Esophagus (tissue), 2 donors: ENCODE results near the gene IL1RL1. TPM values are rescaled to one million over a fixed set of nuclear protein-coding genes. Genes with fewer than 3 reads are reported as not detected.

Source experiments
- H3K27ac ChIP-seq, 2 donors: one replicate each; pipeline ENCODE4 v1.5.1; 2013; ENCODE audit warnings: low read depth in 2 of 2, mild to moderate bottlenecking in 2 of 2, inconsistent platforms in 1 of 2, low read length in 1 of 2, moderate library complexity in 1 of 2
- H3K27me3 ChIP-seq, 2 donors: one replicate each; pipeline ENCODE4 v1.6.1; 2013; ENCODE audit warnings: low read length in 2 of 2, control low read depth in 1 of 2, mild to moderate bottlenecking in 1 of 2; ENCODE audit not compliant: insufficient read depth in 2 of 2, control insufficient read depth in 1 of 2
- H3K36me3 ChIP-seq, 2 donors: one replicate each; pipeline ENCODE4 v1.6.1; 2013; ENCODE audit warnings: low read length in 1 of 2; ENCODE audit not compliant: control insufficient read depth in 2 of 2, insufficient read depth in 2 of 2
- H3K4me1 ChIP-seq, 2 donors: one replicate each; pipeline ENCODE4 v1.6.1; 2013; ENCODE audit warnings: low read length in 1 of 2; ENCODE audit not compliant: control insufficient read depth in 2 of 2, insufficient read depth in 2 of 2
- H3K4me3 ChIP-seq, 2 donors: one replicate each; pipeline ENCODE4 v1.5.1; 2013; ENCODE audit warnings: low read length in 2 of 2, mild to moderate bottlenecking in 2 of 2, low read depth in 1 of 2, moderate library complexity in 1 of 2
- H3K9me3 ChIP-seq, 2 donors: one replicate each; pipeline ENCODE4 v1.6.1; 2013; ENCODE audit warnings: mild to moderate bottlenecking in 2 of 2, low read depth in 1 of 2, low read length in 1 of 2, moderate library complexity in 1 of 2; ENCODE audit not compliant: control insufficient read depth in 2 of 2, insufficient read depth in 1 of 2
- WGBS, 2 donors: extraction: QIAGEN DNeasy Blood & Tissue Kit; methylation state at CpG; one replicate each; pipeline ENCODE4 v1.1.7; 2013; 5-methylcytosine and 5-hydroxymethylcytosine counted together
- polyA plus RNA-seq, 2 donors: library from polyadenylated mRNA; stranded (reverse); fragments of 200-250 nt; gene quantifications; one replicate each; pipeline ENCODE4 v1.2.3, GENCODE V29; 2013
- donor health status: healthy with polysubstance abuse.
- donor health status: Bipolar disorder and iron deficiency.

The IL1RL1 gene
- polyA plus RNA-seq, 2 donors, result 0.18 to 0.44 TPM

DNA sequence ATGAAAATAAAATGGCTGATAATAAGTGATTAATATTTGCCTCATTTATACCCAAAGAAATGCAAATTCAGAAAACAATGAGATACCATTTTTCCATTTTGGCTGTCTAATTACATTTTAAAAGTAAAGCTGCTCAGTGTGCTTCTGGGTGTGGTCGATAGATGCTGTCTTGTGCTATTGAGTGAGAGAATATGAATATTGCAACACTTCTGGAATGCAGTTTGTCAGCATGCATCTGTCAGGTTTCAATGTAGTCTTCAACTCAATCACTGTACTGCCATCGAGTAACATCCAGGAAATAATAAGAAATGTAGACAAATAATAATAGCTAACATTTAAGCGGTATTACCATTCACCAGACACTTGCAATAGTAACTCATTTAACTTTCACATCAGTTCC, 48.2 kb downstream of the IL1RL1 start:
- H3K9me3 ChIP-seq, result peaks cover 0 to 2% of the 10 kb centered on the region in 2 donors
- no peaks in the 10 kb centered on the region for H3K36me3 ChIP-seq
- no peak overlapping the region for H3K4me3 ChIP-seq
- H3K27me3 ChIP-seq, result no peaks in the 10 kb centered on the region
- no peak overlapping the region for H3K27ac ChIP-seq
- WGBS, 2 donors, result 56 to 77% methylated on average over 3 of the region's 3 CpGs
- H3K4me1 ChIP-seq, result no peaks in the 10 kb centered on the region

GRCh38 chr2:102361632-102362241, 50.4 kb downstream of the IL1RL1 start:
- Histone ChIP-seq H3K9me3 (peaks cover 0 to 8% of the 10 kb centered on the region in 2 donors), H3K4me3 (no peak overlapping the region), H3K36me3 (no peaks in the 10 kb centered on the region), H3K27ac (no peak overlapping the region), H3K4me1 (no peaks in the 10 kb centered on the region), H3K27me3 (no peaks in the 10 kb centered on the region)
- 78 to 89% methylated on average over 5 of the region's 5 CpGs for WGBS, 2 donors

DNA sequence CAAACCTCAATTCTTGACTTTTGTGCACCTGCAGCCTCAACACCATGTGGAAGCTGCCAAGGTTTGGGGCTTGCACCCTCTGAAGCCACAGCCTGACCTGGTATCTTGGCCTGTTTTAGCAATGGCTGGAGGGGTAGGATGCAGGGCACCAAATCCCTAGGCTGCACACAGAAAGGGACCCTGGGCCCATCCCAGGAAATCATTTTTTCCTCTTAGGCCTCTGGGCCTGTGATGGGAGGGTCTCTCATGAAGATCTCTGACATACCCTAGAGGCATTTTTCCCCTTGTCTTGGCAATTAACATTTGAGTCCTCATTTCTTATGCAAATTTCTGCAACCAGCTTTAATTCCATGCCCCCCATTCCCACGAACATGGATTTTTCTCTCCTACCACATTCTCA, 54.4 kb downstream of the IL1RL1 start:
- no peaks in the 10 kb centered on the region for H3K4me1 ChIP-seq
- no peak overlapping the region for H3K27ac ChIP-seq
- H3K27me3 ChIP-seq, result no peaks in the 10 kb centered on the region
- H3K36me3 ChIP-seq, result no peaks in the 10 kb centered on the region
- 84 to 86% methylated on average over 1 of the region's 1 CpG for WGBS, 2 donors
- no peak overlapping the region for H3K4me3 ChIP-seq
- H3K9me3 ChIP-seq, result peaks cover 0 to 8% of the 10 kb centered on the region in 2 donors

GRCh38 chr2:102366406-102367112, 55.2 kb downstream of the IL1RL1 start:
- 77 to 82% methylated on average over 3 of the region's 3 CpGs for WGBS, 2 donors
- H3K27me3 ChIP-seq, result no peaks in the 10 kb centered on the region
- H3K4me1 ChIP-seq, result no peaks in the 10 kb centered on the region
- H3K27ac ChIP-seq, result peak overlapping the region in 1 of 2 donors; percentile 27
- no peak overlapping the region for H3K4me3 ChIP-seq
- peaks cover 0 to 8% of the 10 kb centered on the region in 2 donors for H3K9me3 ChIP-seq
- H3K36me3 ChIP-seq, result no peaks in the 10 kb centered on the region

- Histone ChIP-seq H3K27me3 (no peaks in the 10 kb centered on the region), H3K4me3 (no peak overlapping the region), H3K9me3 (peaks cover 0 to 8% of the 10 kb centered on the region in 2 donors), H3K36me3 (no peaks in the 10 kb centered on the region), H3K27ac (no peak overlapping the region), H3K4me1 (no peaks in the 10 kb centered on the region)
- 79% methylated on average over 6 of the region's 6 CpGs for WGBS, 2 donors
Observed at GRCh38 chr2:102367331-102367971, 56.1 kb downstream of the IL1RL1 start.

DNA sequence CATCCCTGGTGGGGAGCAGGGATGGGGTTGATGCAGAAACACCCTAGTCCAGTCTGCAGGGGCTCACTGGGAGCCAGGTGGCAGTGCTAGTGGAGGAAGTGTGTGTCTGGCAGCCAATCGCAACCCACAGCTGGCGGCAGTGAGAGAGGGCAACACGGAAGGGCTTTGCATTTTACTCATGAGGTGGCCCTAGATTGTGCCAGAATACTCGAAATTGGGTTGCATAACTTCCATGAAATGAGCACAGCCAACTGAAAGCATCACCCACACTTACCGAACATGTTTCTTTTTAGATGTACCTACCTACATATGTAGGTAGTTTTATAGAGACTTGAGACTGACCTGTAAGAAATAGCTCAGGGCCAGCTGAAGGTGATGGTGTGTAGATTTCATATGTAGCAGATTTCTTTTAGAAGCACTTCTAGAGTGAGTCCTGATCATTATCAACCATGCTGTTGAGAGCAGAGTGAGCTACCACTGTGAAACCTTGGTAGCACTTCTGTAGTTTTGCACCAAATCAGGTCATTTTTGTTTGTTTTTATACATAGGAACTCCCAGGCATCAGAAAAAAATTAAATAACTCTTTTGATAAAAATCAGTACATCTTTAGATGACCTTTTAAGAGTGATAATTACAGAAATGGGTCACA, 57.2 kb downstream of the IL1RL1 start:
- H3K4me1 ChIP-seq, result no peaks in the 10 kb centered on the region
- H3K36me3 ChIP-seq, result no peaks in the 10 kb centered on the region
- H3K27ac ChIP-seq, result peak overlapping the region in 1 of 2 donors; percentile 38
- H3K9me3 ChIP-seq, result peaks cover 0 to 6% of the 10 kb centered on the region in 2 donors
- H3K4me3 ChIP-seq, result no peak overlapping the region
- no peaks in the 10 kb centered on the region for H3K27me3 ChIP-seq
- 85 to 87% methylated on average over 5 of the region's 5 CpGs for WGBS, 2 donors

- Histone ChIP-seq H3K4me1 (no peaks in the 10 kb centered on the region), H3K36me3 (no peaks in the 10 kb centered on the region), H3K9me3 (peaks cover 0 to 6% of the 10 kb centered on the region in 2 donors), H3K4me3 (no peak overlapping the region), H3K27ac (no peak overlapping the region), H3K27me3 (no peaks in the 10 kb centered on the region)
- 92 to 98% methylated on average over 1 of the region's 1 CpG for WGBS, 2 donors
Observed at GRCh38 chr2:102369866-102370265, 58.5 kb downstream of the IL1RL1 start.

- no peaks in the 10 kb centered on the region for H3K27me3 ChIP-seq
- no peak overlapping the region for H3K4me3 ChIP-seq
- peaks cover 0 to 2% of the 10 kb centered on the region in 2 donors for H3K36me3 ChIP-seq
- 66 to 76% methylated on average over 1 of the region's 1 CpG for WGBS, 2 donors
- H3K9me3 ChIP-seq, result no peaks in the 10 kb centered on the region
- no peaks in the 10 kb centered on the region for H3K4me1 ChIP-seq
- H3K27ac ChIP-seq, result no peak overlapping the region
Observed at GRCh38 chr2:102376052-102376591, 64.8 kb downstream of the IL1RL1 start.

DNA sequence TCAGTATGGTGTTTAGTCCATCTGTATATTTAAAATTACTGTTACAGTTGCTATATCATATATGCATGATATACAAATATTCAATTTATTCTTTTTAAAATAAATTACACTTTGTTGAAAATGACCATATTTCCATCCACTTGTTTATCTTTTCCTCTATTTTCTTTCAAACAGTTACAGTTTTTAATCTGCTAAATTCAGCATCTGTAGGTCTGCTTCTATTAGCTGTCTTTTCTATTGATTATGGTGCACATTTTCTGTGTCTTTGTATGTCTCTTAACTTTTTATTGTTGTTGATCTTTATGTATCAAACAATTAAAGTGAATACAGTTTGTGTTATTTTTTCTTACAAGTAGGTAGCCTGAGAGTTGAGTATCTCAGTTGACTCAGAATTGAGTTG, 72.4 kb downstream of the IL1RL1 start:
- H3K4me3 ChIP-seq, result no peak overlapping the region
- H3K4me1 ChIP-seq, result no peaks in the 10 kb centered on the region
- peaks cover 0 to 3% of the 10 kb centered on the region in 2 donors for H3K9me3 ChIP-seq
- H3K27ac ChIP-seq, result no peak overlapping the region
- H3K27me3 ChIP-seq, result no peaks in the 10 kb centered on the region
- peaks cover 0 to 3% of the 10 kb centered on the region in 2 donors for H3K36me3 ChIP-seq
